Spleen (tissue), 11 donors: ENCODE measurements around the gene CASP2. TPM values are rescaled to one million over a fixed set of nuclear protein-coding genes. Genes with fewer than 3 reads are reported as not detected.

ENCODE experiments used
- DNase-seq: peaks from one replicate; pipeline ENCODE4 v3.0.0-alpha.2; 2020
- H3K27ac ChIP-seq, 8 donors: fragments of 200-600 bp; sonication (generic) in 7 of 8; 1 replicate in 4 of 8; 2 replicates in 4 of 8; pipeline versions ENCODE4 v1.5.0 to v1.8.0; 2016 to 2021; ENCODE audit warnings: inconsistent platforms in 4 of 8, mild to moderate bottlenecking in 4 of 8, moderate library complexity in 1 of 8
- H3K27me3 ChIP-seq, 7 donors: fragments of 200-600 bp; sonication (generic) in 6 of 7; replicated peaks in 1 of 7; 1 replicate in 4 of 7; 2 replicates in 3 of 7; pipeline versions ENCODE4 v1.5.0 to v1.8.0; 2016 to 2021; ENCODE audit warnings: inconsistent platforms in 3 of 7, mild to moderate bottlenecking in 1 of 7
- H3K36me3 ChIP-seq, 6 donors: fragments of 200-600 bp; sonication (generic) in 5 of 6; 1 replicate in 4 of 6; 2 replicates in 2 of 6; pipeline versions ENCODE4 v1.5.0 to v1.8.0; 2016 to 2021; ENCODE audit warnings: inconsistent platforms in 2 of 6
- H3K4me1 ChIP-seq, 6 donors: fragments of 200-600 bp; sonication (generic) in 5 of 6; 1 replicate in 3 of 6; 2 replicates in 3 of 6; pipeline versions ENCODE4 v1.5.0 to v1.8.0; 2016 to 2021; ENCODE audit warnings: inconsistent platforms in 3 of 6
- H3K4me3 ChIP-seq, 8 donors: fragments of 200-600 bp; sonication (generic) in 7 of 8; 1 replicate in 4 of 8; 2 replicates in 4 of 8; pipeline versions ENCODE4 v1.5.0 to v1.8.0; 2016 to 2021; ENCODE audit warnings: inconsistent platforms in 4 of 8, mild to moderate bottlenecking in 4 of 8, moderate library complexity in 2 of 8
- H3K9me3 ChIP-seq, 8 donors: fragments of 200-600 bp; sonication (generic) in 7 of 8; 1 replicate in 4 of 8; 2 replicates in 4 of 8; pipeline versions ENCODE4 v1.5.0 to v1.8.0; 2016 to 2021; ENCODE audit warnings: inconsistent platforms in 4 of 8
- CTCF ChIP-seq, 11 experiments: fragments of 200-600 bp in 7 of 11; fragments of 450-650 bp in 4 of 11; sonication (generic) in 4 of 11; IDR thresholded peaks in 8 of 11; conservative IDR thresholded peaks in 3 of 11; 1 replicate in 7 of 11; 2 replicates in 4 of 11; pipeline versions ENCODE4 v1.4.0 to v1.8.0; 2016 to 2021; ENCODE audit warnings: antibody characterized with exemption in 11 of 11, inconsistent platforms in 4 of 11, mild to moderate bottlenecking in 1 of 11
- POLR2A ChIP-seq, 3 donors: fragments of 450-650 bp; IDR thresholded peaks; one replicate each; pipeline ENCODE4 v1.5.1; 2017; ENCODE audit warnings: antibody characterized with exemption in 3 of 3, mild to moderate bottlenecking in 1 of 3
- POLR2AphosphoS5 ChIP-seq, 3 donors: sonication (generic); formaldehyde crosslinking; IDR thresholded peaks; one replicate each; pipeline ENCODE4 v1.5.1; 2017; ENCODE audit warnings: antibody characterized with exemption in 3 of 3
- WGBS, 5 donors: extraction: QIAGEN DNeasy Blood & Tissue Kit in 3 of 5; methylation state at CpG; one replicate each; pipeline versions ENCODE4 v1.1.5 to v1.1.7; 2013 to 2018; 5-methylcytosine and 5-hydroxymethylcytosine counted together
- intact Hi-C: fragments of 100-400 bp; cut with DNase I; formaldehyde crosslinking; loops from one replicate; pipeline ENCODE4 v1.15.0; 2023; ENCODE audit warnings: low total_unique reads
- polyA plus RNA-seq, 3 donors: library from polyadenylated mRNA; stranded (reverse); fragments of 200-250 nt; gene quantifications; one replicate each; pipeline ENCODE4 v1.2.1, GENCODE V29; 2013
- total RNA-seq, 7 donors: library from RNA; depleted of rRNA in 3 of 7; stranded (reverse); fragments of >200 nt in 3 of 7; fragmentation: NEBNext Ultra II Directional in 4 of 7; extraction: Animal tissue kit (Norgen Biotek cat#: 25700) in 4 of 7; gene quantifications; one replicate each; pipeline versions ENCODE4 v1.1.0 to v1.2.1, GENCODE V29; 2016 to 2021
- donor health status: healthy with polysubstance abuse.
- donor health status: DM: no; HTN: no; CAD: no; lungs with moderate emphysema.
- donor health status: DM: no; HTN: no; CAD: no.
- donor health status: Bipolar disorder and iron deficiency.
- donor health status: healthy.
- donor health status: DM: no; HTN: no; CAD: no.
- donor health status: DM: yes; HTN: yes; CAD: no.

CASP2 gene
- total and polyA plus RNA-seq, 10 donors, result 9.9 to 51.0 (median 34.4) TPM

DNA sequence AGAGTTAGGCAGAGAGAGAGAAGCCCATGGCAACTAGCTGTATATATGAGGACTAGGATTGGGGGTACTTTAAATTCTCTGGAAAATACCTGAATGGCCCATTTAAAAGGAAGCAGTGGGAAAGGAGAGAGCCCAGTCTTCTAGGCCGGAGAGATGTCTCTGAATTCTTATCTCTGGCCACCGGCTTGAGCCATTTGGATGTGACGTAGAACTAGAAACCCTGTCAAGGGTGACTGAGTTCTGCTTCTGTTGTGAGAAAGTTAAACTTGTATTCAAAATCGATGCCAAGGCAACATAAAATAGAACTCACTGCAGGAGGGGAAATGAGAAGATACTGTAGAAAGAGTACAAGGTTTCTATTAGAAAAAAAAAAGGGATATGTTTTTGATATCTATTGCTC, 31.2 kb upstream of the CASP2 start:
- Histone ChIP-seq H3K4me1 (peaks cover 4 to 51% (median 16%) of the 10 kb centered on the region in 6 donors), H3K4me3 (no peak overlapping the region), H3K36me3 (no peaks in the 10 kb centered on the region), H3K27ac (peak overlapping the region in 4 of 8 donors; percentile 35 to 62 (median 39)), H3K9me3 (no peaks in the 10 kb centered on the region), H3K27me3 (no peaks in the 10 kb centered on the region)
- 67 to 80% (median 77%) methylated on average over 4 of the region's 4 CpGs for WGBS, 5 donors
- TF ChIP-seq POLR2AphosphoS5 (IDR thresholded peaks at IDR 0.05) (no peak), CTCF (IDR thresholded peaks at IDR 0.05 in 8 of 11, conservative IDR thresholded peaks at IDR 0.05 in 3 of 11) (no peak), POLR2A (IDR thresholded peaks at IDR 0.05) (no peak)
- DNase-seq, result no peak
- intact Hi-C loops, result no loop called here

- Histone ChIP-seq H3K4me3 (no peak overlapping the region), H3K27ac (no peak overlapping the region), H3K9me3 (no peaks in the 10 kb centered on the region), H3K36me3 (no peaks in the 10 kb centered on the region), H3K27me3 (no peaks in the 10 kb centered on the region), H3K4me1 (peaks cover 5 to 48% (median 17%) of the 10 kb centered on the region in 6 donors)
- no peak for TF ChIP-seq POLR2A (IDR thresholded peaks at IDR 0.05)
- TF ChIP-seq POLR2AphosphoS5 (IDR thresholded peaks at IDR 0.05), result no peak
- no peak for TF ChIP-seq CTCF (IDR thresholded peaks at IDR 0.05 in 8 of 11, conservative IDR thresholded peaks at IDR 0.05 in 3 of 11)
- intact Hi-C loops, result no loop called here
- DNase-seq, result no peak
- 88 to 95% (median 90%) methylated on average over 5 of the region's 5 CpGs for WGBS, 5 donors
These were observed 30.6 kb upstream of the CASP2 start for GRCh38 chr7:143257501-143257900.

GRCh38 chr7:143258831-143259230, 29.3 kb upstream of the CASP2 start:
- no peak for DNase-seq
- Histone ChIP-seq H3K27ac (peak overlapping the region in 6 of 8 donors; percentile 42 to 65 (median 56)), H3K36me3 (no peaks in the 10 kb centered on the region), H3K9me3 (no peaks in the 10 kb centered on the region), H3K27me3 (no peaks in the 10 kb centered on the region), H3K4me3 (peak overlapping the region in 2 of 8 donors; percentile 5 to 14), H3K4me1 (peaks cover 8 to 54% (median 24%) of the 10 kb centered on the region in 6 donors)
- intact Hi-C loops, result no loop called here
- WGBS, 5 donors, result 14 to 30% (median 21%) methylated on average over 2 of the region's 2 CpGs
- no peak for TF ChIP-seq CTCF (IDR thresholded peaks at IDR 0.05 in 8 of 11, conservative IDR thresholded peaks at IDR 0.05 in 3 of 11)
- no peak for TF ChIP-seq POLR2AphosphoS5 (IDR thresholded peaks at IDR 0.05)
- no peak for TF ChIP-seq POLR2A (IDR thresholded peaks at IDR 0.05)

GRCh38 chr7:143259765-143260164, 28.4 kb upstream of the CASP2 start:
- Histone ChIP-seq H3K27ac (peak overlapping the region in 1 of 8 donors; percentile 43), H3K4me3 (no peak overlapping the region), H3K4me1 (peaks cover 14 to 63% (median 33%) of the 10 kb centered on the region in 6 donors), H3K9me3 (no peaks in the 10 kb centered on the region), H3K36me3 (peaks cover 0 to 3% (median 0%) of the 10 kb centered on the region in 6 donors), H3K27me3 (no peaks in the 10 kb centered on the region)
- DNase-seq, result no peak
- WGBS, 5 donors, result 80 to 95% (median 92%) methylated on average over 2 of the region's 2 CpGs
- TF ChIP-seq POLR2AphosphoS5 (IDR thresholded peaks at IDR 0.05) (no peak), POLR2A (IDR thresholded peaks at IDR 0.05) (no peak), CTCF (IDR thresholded peaks at IDR 0.05 in 8 of 11, conservative IDR thresholded peaks at IDR 0.05 in 3 of 11) (no peak)
- intact Hi-C loops, result no loop called here
